ENCODE data around the gene TRABD2A.

Gene TRABD2A

DNA sequence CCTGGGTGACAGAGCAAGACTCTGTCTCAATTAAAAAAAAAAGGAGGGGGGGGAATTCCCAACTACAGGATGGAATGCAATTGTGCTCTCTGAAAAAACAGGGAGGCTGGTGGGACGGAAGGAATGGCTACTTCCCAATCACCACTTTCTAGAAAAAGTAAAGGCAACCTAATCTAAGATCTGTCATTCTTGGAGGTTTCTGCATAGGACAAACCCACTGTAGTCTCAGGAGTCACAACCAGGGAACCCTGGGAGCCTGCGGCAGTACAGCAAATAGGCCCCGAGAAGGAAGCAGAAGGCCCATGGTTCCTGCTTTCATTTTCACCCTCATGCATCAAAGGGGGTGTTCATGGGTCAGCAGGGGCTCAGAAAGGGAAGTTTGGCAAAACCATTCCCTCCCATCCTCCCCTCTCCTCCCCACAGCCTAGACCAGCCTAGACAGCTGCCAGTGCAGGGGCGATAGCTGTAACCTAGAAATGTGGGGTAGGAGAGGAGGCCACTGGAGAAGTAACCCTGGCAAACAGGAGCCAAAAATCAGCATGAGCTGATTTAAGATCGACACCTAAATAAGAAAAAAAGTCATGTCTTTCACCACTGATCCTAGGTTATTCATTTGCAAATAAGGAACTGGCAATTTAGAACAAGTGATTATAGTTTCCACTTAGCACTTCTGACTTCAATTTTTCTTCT is 48.0 kb downstream of the TRABD2A start:
- H3K4me2 ChIP-seq = peak overlapping the region; percentile 46 to 82 (median 64)
- peaks cover 30 to 49% (median 43%) of the 10 kb centered on the region in 10 experiments for H3K4me1 ChIP-seq
- H3K4me3 ChIP-seq = peak overlapping the region in 1 of 10 experiments; percentile 27; a peak in 2 of 20 replicates
- H3K9ac ChIP-seq = peak overlapping the region in 9 of 11 experiments; percentile 23 to 64 (median 56); a peak in 15 of 22 replicates
- H3K27me3 ChIP-seq = no peaks in the 10 kb centered on the region
- peaks cover 19 to 36% (median 30%) of the 10 kb centered on the region in 11 experiments for H3K9me3 ChIP-seq (replicated peaks in 1 of 11)
- TF ChIP-seq Cebpa-rat (IDR thresholded peaks at IDR 0.05) = no peak
- H3K36me3 ChIP-seq = peaks cover 0 to 5% (median 0%) of the 10 kb centered on the region in 11 experiments; a peak in 1 of 22 replicates
- peak overlapping the region; percentile 34 to 77 (median 55); a peak in 20 of 22 replicates for H3K27ac ChIP-seq
- H4K20me1 ChIP-seq = no peaks in the 10 kb centered on the region

DNA sequence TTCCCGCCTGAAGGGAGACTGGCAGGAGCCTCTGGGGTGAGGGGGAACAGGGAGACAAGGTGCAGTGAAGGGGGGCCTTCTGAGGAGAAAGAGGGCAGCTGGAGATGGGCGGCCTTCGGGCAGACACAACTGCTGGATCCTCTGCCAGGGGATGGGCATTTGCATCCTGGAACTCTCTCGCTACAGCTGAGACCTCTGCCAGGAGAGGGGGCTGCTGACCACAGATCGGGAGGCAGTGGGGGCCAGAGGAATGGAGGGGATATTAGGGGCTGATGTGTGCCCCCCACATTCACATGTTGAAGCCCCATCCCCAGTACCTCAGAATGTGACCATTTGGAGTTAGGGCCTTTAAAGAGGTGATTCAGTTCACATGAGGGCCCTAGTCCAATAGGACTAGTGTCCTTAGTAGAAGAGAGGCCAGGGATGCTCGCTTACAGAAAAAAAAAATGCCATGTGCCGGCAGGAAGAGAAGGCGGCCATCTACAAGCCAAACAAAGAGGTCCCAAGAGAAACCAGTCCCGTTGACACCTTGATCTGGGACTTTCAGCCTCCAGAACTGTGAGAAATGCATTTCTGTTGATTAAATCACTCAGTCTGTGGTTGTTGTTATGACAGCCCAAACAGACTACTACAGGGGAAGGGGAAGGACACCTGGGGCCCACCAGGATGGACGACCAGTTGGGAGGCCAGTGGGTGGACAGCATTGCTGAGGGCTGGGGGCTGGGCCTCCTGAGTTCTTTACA is 50.0 kb downstream of the TRABD2A start:
- no peak overlapping the region for H3K9ac ChIP-seq
- H3K4me3 ChIP-seq = no peak overlapping the region
- H4K20me1 ChIP-seq = no peaks in the 10 kb centered on the region
- peak overlapping the region; percentile 11 to 82 (median 19); a peak in 16 of 22 replicates for H3K4me2 ChIP-seq
- H3K27ac ChIP-seq = peak overlapping the region in 5 of 11 experiments; percentile 34 to 55 (median 44); a peak in 7 of 22 replicates
- peaks cover 8 to 16% (median 12%) of the 10 kb centered on the region in 11 experiments for H3K9me3 ChIP-seq (replicated peaks in 1 of 11)
- peaks cover 30 to 49% (median 43%) of the 10 kb centered on the region in 10 experiments for H3K4me1 ChIP-seq
- no peak for TF ChIP-seq Cebpa-rat (IDR thresholded peaks at IDR 0.05)
- peaks cover 0 to 5% (median 0%) of the 10 kb centered on the region in 11 experiments; a peak in 1 of 22 replicates for H3K36me3 ChIP-seq
- H3K27me3 ChIP-seq = no peaks in the 10 kb centered on the region

DNA sequence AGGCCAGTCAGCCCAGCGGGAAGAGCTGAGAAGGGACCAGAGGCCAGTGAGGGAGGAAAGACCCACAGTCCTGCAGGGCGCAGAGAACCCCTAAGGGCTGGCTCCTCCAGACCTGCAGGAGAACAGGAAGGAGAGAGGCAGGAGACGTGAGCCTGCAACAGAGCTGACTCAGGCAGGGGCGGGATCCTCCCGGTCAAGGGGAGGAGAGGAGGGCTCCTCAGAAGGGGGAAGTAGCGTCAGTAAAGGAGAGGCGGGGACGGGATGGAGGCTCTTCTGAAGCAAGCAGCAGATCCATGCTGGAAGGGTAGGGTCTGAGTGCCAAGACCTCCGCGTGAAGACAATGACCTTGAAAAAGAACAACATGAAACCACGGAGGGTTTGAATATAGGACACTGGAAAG is 50.8 kb downstream of the TRABD2A start:
- Histone ChIP-seq H3K9me3 (replicated peaks in 1 of 11) (peaks cover under 1 to 8% (median 4%) of the 10 kb centered on the region in 11 experiments; a peak in 19 of 22 replicates), H3K36me3 (no peaks in the 10 kb centered on the region), H3K4me1 (peaks cover 30 to 49% (median 43%) of the 10 kb centered on the region in 10 experiments), H4K20me1 (no peaks in the 10 kb centered on the region), H3K27ac (peak overlapping the region in 5 of 11 experiments; percentile 34 to 55 (median 44); a peak in 8 of 22 replicates), H3K4me3 (no peak overlapping the region), H3K4me2 (peak overlapping the region in 10 of 11 experiments; percentile 12 to 82 (median 40); a peak in 15 of 22 replicates), H3K9ac (no peak overlapping the region), H3K27me3 (no peaks in the 10 kb centered on the region)
- TF ChIP-seq Cebpa-rat (IDR thresholded peaks at IDR 0.05) = no peak

DNA sequence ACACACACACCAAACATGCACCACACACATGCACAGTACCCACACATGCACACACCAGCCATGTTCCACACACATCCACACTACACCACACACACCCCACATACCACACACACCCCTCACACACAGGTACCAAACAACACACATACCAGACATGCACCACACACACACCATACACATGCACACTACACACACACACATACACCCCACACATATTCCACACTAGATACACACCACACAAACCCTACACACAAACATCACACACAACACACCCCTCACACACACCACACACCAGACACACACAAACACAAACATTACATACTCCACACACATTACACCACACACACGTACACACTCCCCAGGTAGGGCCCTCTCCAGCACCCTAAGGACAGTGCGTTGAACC is 51.2 kb downstream of the TRABD2A start:
- no peak for TF ChIP-seq Cebpa-rat (IDR thresholded peaks at IDR 0.05)
- H3K9me3 ChIP-seq (replicated peaks in 1 of 11) = peaks cover 0 to 6% (median 0%) of the 10 kb centered on the region in 11 experiments; a peak in 3 of 22 replicates
- H3K27me3 ChIP-seq = no peaks in the 10 kb centered on the region
- H3K9ac ChIP-seq = no peak overlapping the region
- H3K4me2 ChIP-seq = peak overlapping the region in 8 of 11 experiments; percentile 12 to 82 (median 64); a peak in 12 of 22 replicates
- no peaks in the 10 kb centered on the region for H3K36me3 ChIP-seq
- peaks cover 30 to 49% (median 43%) of the 10 kb centered on the region in 10 experiments for H3K4me1 ChIP-seq
- no peaks in the 10 kb centered on the region for H4K20me1 ChIP-seq
- no peak overlapping the region for H3K4me3 ChIP-seq
- peak overlapping the region in 3 of 11 experiments; percentile 41 to 49 (median 43); a peak in 2 of 22 replicates for H3K27ac ChIP-seq

DNA sequence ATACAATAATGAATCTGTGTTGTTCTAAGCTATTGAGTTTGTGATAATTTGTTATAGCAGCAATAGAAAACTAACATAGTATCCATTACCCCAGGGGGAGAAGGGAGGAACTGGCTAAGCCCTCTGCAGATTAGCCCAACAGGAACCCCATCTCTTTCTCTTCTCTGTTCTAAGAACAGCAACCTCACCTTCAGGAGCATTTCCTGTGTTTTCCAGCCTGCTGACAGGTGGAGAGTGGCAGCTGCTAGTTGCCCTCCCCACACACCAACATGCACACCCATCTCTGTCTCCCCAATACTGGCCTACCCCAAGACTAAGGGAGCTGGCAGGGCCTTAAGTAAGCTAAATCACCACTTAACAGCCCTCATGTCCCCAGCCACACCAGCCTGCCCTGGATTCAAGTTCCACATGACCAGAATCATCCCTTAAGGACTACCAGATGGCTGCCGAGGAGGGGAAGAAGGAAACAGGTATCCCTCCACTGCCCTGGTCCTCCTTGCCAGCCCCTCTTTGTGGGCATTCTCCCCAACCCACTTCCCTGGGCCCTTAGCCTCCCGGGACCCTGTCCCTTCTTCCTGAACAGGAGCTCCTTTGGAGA is 52.8 kb downstream of the TRABD2A start:
- TF ChIP-seq Cebpa-rat (IDR thresholded peaks at IDR 0.05) = no peak
- peaks cover 23 to 37% (median 33%) of the 10 kb centered on the region in 10 experiments for H3K4me1 ChIP-seq
- no peak overlapping the region for H3K27ac ChIP-seq
- H3K27me3 ChIP-seq = no peaks in the 10 kb centered on the region
- H3K4me3 ChIP-seq = no peak overlapping the region
- no peak overlapping the region for H3K9ac ChIP-seq
- no peaks in the 10 kb centered on the region for H3K36me3 ChIP-seq
- peaks cover 0 to 10% (median 0%) of the 10 kb centered on the region in 11 experiments; a peak in 3 of 22 replicates for H3K9me3 ChIP-seq (replicated peaks in 1 of 11)
- H4K20me1 ChIP-seq = no peaks in the 10 kb centered on the region
- H3K4me2 ChIP-seq = no peak overlapping the region

DNA sequence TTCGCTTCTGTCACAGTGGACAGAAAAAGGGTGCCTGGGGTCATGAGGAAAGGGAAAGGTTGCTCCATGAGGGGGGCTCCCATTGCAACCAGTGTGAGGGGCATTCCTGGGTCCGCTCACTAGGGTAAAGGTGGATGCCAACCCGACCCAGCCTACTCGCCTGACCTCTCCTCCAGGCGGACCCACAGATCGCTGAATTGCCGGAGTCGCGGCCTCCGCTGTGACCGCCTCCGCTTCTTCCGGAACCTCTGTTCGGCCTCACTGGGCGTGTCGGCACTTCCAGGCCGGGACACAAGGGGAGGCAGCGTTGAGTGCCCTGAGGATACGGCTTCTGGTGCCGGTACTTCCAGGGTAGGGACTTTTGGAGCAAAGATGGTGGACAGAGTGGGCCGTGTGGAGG is 57.1 kb downstream of the TRABD2A start:
- Histone ChIP-seq H3K9ac (no peak overlapping the region), H3K9me3 (replicated peaks in 1 of 11) (peaks cover 0 to 10% (median 0%) of the 10 kb centered on the region in 11 experiments; a peak in 3 of 22 replicates), H3K4me2 (no peak overlapping the region), H3K27me3 (no peaks in the 10 kb centered on the region), H3K36me3 (no peaks in the 10 kb centered on the region), H3K4me1 (0 out of 20 replicates have a peak, but pooled peaks cover 0 to 5% (median 0%) of the 10 kb centered on the region in 10 experiments), H3K4me3 (no peak overlapping the region), H4K20me1 (no peaks in the 10 kb centered on the region), H3K27ac (no peak overlapping the region)
- no peak for TF ChIP-seq Cebpa-rat (IDR thresholded peaks at IDR 0.05)

DNA sequence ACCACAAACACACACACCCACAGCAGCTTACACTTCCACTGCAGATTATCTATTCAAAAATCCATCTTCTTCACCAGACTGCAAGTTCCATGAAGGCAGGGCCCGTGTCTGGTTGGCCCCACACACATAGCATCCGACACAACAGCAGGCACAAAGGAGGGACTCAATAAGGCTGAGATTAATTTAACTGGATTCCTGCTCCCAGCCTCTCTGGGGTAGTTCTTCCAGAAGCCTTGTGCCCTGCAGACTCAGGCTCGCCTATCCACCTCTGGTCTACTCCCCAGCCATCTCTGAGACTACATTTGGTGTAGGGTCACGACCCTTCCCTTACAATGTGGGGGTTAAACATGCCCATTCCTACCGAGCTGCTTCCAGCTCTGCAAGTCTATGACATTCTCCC is 57.7 kb downstream of the TRABD2A start:
- Histone ChIP-seq H3K27me3 (no peaks in the 10 kb centered on the region), H3K9ac (no peak overlapping the region), H3K4me1 (0 out of 20 replicates have a peak, but pooled peaks cover 0 to 2% (median 0%) of the 10 kb centered on the region in 10 experiments), H3K4me2 (no peak overlapping the region), H3K27ac (no peak overlapping the region), H3K36me3 (no peaks in the 10 kb centered on the region), H4K20me1 (no peaks in the 10 kb centered on the region), H3K4me3 (no peak overlapping the region), H3K9me3 (replicated peaks in 1 of 11) (peaks cover 0 to 10% (median 0%) of the 10 kb centered on the region in 11 experiments; a peak in 3 of 22 replicates)
- TF ChIP-seq Cebpa-rat (IDR thresholded peaks at IDR 0.05) = no peak

DNA sequence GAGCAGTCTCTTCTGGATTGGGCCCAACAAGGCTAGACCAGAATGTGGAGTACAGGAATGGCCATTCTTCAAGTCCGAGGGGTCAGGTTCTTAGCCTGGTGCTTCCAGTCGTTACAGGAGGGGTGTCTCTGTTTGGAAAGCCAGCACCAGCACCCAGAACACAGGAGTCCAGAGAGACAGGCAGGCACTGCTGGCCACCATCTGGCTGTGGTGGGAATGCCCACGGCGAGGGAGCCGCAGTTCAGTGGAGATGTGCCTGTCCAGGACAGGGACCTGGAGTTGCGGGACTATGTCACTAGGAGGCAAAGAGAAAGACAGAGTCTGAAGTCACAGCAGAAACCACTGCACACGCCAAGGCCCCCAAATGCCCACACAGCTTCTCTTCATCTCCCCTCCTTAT is 59.1 kb downstream of the TRABD2A start:
- no peak for TF ChIP-seq Cebpa-rat (IDR thresholded peaks at IDR 0.05)
- no peaks in the 10 kb centered on the region for H3K27me3 ChIP-seq
- H3K9ac ChIP-seq = no peak overlapping the region
- H3K4me1 ChIP-seq = no peaks in the 10 kb centered on the region
- no peak overlapping the region for H3K4me2 ChIP-seq
- no peak overlapping the region for H3K4me3 ChIP-seq
- no peaks in the 10 kb centered on the region for H4K20me1 ChIP-seq
- H3K27ac ChIP-seq = no peak overlapping the region
- peaks cover 0 to 10% (median 0%) of the 10 kb centered on the region in 11 experiments; a peak in 3 of 22 replicates for H3K9me3 ChIP-seq (replicated peaks in 1 of 11)
- H3K36me3 ChIP-seq = no peaks in the 10 kb centered on the region
